Measurements from ENCODE around the gene MAGEA2. TPM values are rescaled to one million over a fixed set of nuclear protein-coding genes. Genes with fewer than 3 reads are reported as not detected.
"Not testable (repeated sequence)": the region's sequence is repeated elsewhere in the genome, so short reads cannot be mapped to it uniquely, and the experiment has no call there.

Gene MAGEA2
- polyA plus RNA-seq, 5 donors, result not detected

DNA sequence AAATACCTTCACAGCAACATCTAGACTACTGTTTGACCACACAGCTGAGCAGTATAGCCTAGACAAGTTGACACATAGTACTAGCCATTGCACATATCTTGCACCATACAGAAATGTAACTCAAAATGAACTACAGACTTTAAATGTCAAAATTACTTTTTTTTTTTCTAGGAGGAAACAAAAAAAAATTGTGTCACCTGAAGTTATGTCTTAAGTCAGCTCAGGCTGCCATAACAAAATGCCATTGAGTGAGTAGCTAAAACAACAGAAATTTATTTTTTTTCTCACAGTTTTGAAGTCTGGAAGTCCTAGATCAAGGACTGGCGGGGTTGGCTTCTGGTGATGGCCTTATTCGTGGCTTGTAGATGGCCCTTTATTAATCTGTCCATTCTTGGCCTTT, 44.5 kb downstream of the MAGEA2 start, which contains the start of gene CSAG2:
CSAG2 (minus strand) TSS at position 101 of the 400 bp plus-strand sequence. CDS start 161 bp downstream, outside the sequence.
- not testable (repeated sequence) for DNase-seq

DNA sequence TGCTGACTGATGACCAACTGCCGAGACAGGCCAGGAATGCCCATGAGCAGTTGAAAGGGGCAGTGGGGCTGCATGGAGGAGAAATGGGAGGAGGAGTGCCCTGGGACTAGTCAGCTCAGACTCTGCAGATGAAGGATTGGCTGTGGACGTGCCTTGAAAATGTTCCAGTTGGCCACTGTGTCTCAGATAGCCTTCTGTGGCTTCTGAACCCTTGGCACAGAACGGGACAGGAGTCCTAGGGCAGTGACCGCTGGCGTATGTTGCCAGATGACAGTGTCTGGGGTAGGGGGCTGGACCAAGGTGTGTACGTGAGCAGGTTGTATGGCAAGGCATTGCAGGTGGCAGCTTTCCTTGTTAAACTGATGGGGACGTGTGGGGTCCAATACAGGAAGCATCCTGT, 47.1 kb downstream of the MAGEA2 start:
- DNase-seq, result not testable (repeated sequence)

DNA sequence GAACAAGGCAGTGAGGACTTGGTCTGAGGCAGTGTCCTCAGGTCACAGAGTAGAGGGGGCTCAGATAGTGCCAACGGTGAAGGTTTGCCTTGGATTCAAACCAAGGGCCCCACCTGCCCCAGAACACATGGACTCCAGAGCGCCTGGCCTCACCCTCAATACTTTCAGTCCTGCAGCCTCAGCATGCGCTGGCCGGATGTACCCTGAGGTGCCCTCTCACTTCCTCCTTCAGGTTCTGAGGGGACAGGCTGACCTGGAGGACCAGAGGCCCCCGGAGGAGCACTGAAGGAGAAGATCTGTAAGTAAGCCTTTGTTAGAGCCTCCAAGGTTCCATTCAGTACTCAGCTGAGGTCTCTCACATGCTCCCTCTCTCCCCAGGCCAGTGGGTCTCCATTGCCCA, 53.3 kb downstream of the MAGEA2 start:
- DNase-seq, result not testable (repeated sequence)

Other genes with a start within 250 kb of the MAGEA2 start
- gene GABRQ, start 115.9 kb downstream of the MAGEA2 start, polyA plus RNA-seq (ENCODE audit: insufficient read depth in 1 of 5, insufficient read length in 5 of 5, low replicate concordance in 1 of 5), result 1 to 10 TPM in 1 of 5 donors, under 1 TPM in 4; 0.67 to 1.0 (median 0.77) TPM
- not detected for gene MAGEA3, start 55.0 kb downstream of the MAGEA2 start, polyA plus RNA-seq (ENCODE audit: insufficient read depth in 1 of 5, insufficient read length in 5 of 5, low replicate concordance in 1 of 5)
- gene CSAG2, start 44.6 kb downstream of the MAGEA2 start, polyA plus RNA-seq (ENCODE audit: insufficient read depth in 1 of 5, insufficient read length in 5 of 5, low replicate concordance in 1 of 5), result not detected
- gene MAGEA2B, start 39.2 kb downstream of the MAGEA2 start, polyA plus RNA-seq (ENCODE audit: insufficient read depth in 1 of 5, insufficient read length in 5 of 5, low replicate concordance in 1 of 5), result not detected
- not detected for gene CSAG1, start 20.1 kb downstream of the MAGEA2 start, polyA plus RNA-seq (ENCODE audit: insufficient read depth in 1 of 5, insufficient read length in 5 of 5, low replicate concordance in 1 of 5)
- not detected for gene MAGEA12, start 20.1 kb downstream of the MAGEA2 start, polyA plus RNA-seq (ENCODE audit: insufficient read depth in 1 of 5, insufficient read length in 5 of 5, low replicate concordance in 1 of 5)
- not detected for gene CSAG3, start 5.4 kb upstream of the MAGEA2 start, polyA plus RNA-seq (ENCODE audit: insufficient read depth in 1 of 5, insufficient read length in 5 of 5, low replicate concordance in 1 of 5)
- not detected for gene MAGEA6, start 15.8 kb upstream of the MAGEA2 start, polyA plus RNA-seq (ENCODE audit: insufficient read depth in 1 of 5, insufficient read length in 5 of 5, low replicate concordance in 1 of 5)
- gene CETN2, start 76.9 kb upstream of the MAGEA2 start, polyA plus RNA-seq (ENCODE audit: insufficient read depth in 1 of 5, insufficient read length in 5 of 5, low replicate concordance in 1 of 5), result 100 to 1,000 TPM in 1 of 5 donors, 10 to 100 TPM in 4; 80.7 to 102 (median 89.7) TPM
- gene NSDHL, start 77.2 kb upstream of the MAGEA2 start, polyA plus RNA-seq (ENCODE audit: insufficient read depth in 1 of 5, insufficient read length in 5 of 5, low replicate concordance in 1 of 5), result 10 to 100 TPM; 15.9 to 24.3 (median 19.0) TPM
- gene ZNF185, start 144.2 kb upstream of the MAGEA2 start, polyA plus RNA-seq (ENCODE audit: insufficient read depth in 1 of 5, insufficient read length in 5 of 5, low replicate concordance in 1 of 5), result 10 to 100 TPM; 15.0 to 24.8 (median 20.4) TPM
- gene PNMA5, start 240.3 kb upstream of the MAGEA2 start, polyA plus RNA-seq (ENCODE audit: insufficient read depth in 1 of 5, insufficient read length in 5 of 5, low replicate concordance in 1 of 5), result under 1 TPM in 3 of 5 donors, not detected in 2; 0.06 to 0.13 (median 0.11) TPM